Astrocyte (in vitro differentiated cells and primary cell): ENCODE measurements around the gene COPB2.
"Not testable (repeated sequence)": the region's sequence is repeated elsewhere in the genome, so short reads cannot be mapped to it uniquely, and the experiment has no call there.

ENCODE experiments used
- CTCF ChIP-seq: IDR thresholded peaks from 2 replicates; pipeline ENCODE4 v1.5.1; 2011; ENCODE audit warnings: low read depth, mild to moderate bottlenecking, inconsistent platforms, low read length, moderate library complexity; ENCODE audit not compliant: insufficient read depth
- EZH2 ChIP-seq: IDR thresholded peaks from 2 replicates; pipeline ENCODE4 v1.6.1; 2012; ENCODE audit warnings: mild to moderate bottlenecking, low read length, inconsistent platforms; ENCODE audit not compliant: insufficient read depth

GRCh38 chr3:139401155-139401554, 11.7 kb upstream of the COPB2 start:
- TF ChIP-seq CTCF, EZH2: not testable (repeated sequence)
